ENCODE data around the gene TES. TPM values are rescaled to one million over a fixed set of nuclear protein-coding genes. Genes with fewer than 3 reads are reported as not detected.

TES gene
- total and polyA plus RNA-seq, 9 of the 15 experiments (the other 6 are each of a cell fraction or from before 2014, with no cell fraction given), result 20.7 to 61.6 (median 53.8) TPM

GRCh38 chr7:116211006-116211912 is 920 bp downstream of the TES start (continued):
- TF ChIP-seq IRF9 (tag; IDR thresholded peaks at IDR 0.05) (0 out of 2 replicates have a peak, but pooled peaks have one; percentile 48), MBD2 (IDR thresholded peaks at IDR 0.05; ENCODE audit: borderline replicate concordance, low read depth) (peak; percentile 54; the same call in 1 of the 2 replicates), GTF2A2 (tag; IDR thresholded peaks at IDR 0.05) (no peak; the same call in 1 of the 2 replicates), KAT8 (IDR thresholded peaks at IDR 0.05; ENCODE audit: low read depth) (no peak), SMARCA5 (IDR thresholded peaks at IDR 0.05) (peak; percentile 49; the same call in 1 of the 2 replicates), E2F3 (CRISPR knock-in tag; IDR thresholded peaks at IDR 0.05) (no peak), NFRKB (IDR thresholded peaks at IDR 0.05; ENCODE audit: low read depth) (peak; percentile 81), CHAMP1 (IDR thresholded peaks at IDR 0.05) (peak; percentile 63; the same call in 1 of the 2 replicates), ZNF740 (CRISPR knock-in tag; IDR thresholded peaks at IDR 0.05) (no peak; the same call in 1 of the 2 replicates), ZNF740 (tag; IDR thresholded peaks at IDR 0.05) (no peak), BRCA1 (IDR thresholded peaks at IDR 0.05) (no peak), BRCA1 (CRISPR knock-in tag; IDR thresholded peaks at IDR 0.05) (no peak), C11orf30 (IDR thresholded peaks at IDR 0.05; ENCODE audit: low read depth) (peak; percentile 88), CC2D1A (IDR thresholded peaks at IDR 0.05) (0 out of 2 replicates have a peak, but pooled peaks have one; percentile 43), CCNT2 (IDR thresholded peaks at IDR 0.05; ENCODE audit: borderline replicate concordance, extremely low read depth, insufficient read length, low read depth, low read length) (peak; percentile 62), TAF9B (IDR thresholded peaks at IDR 0.05; ENCODE audit: partially characterized antibody) (peak; percentile 72), NR2C1 (IDR thresholded peaks at IDR 0.05) (0 out of 2 replicates have a peak, but pooled peaks have one; percentile 22), NR2C1 (tag; IDR thresholded peaks at IDR 0.05) (no peak), NFE2 (IDR thresholded peaks at IDR 0.05; ENCODE audit: low read depth) (peak; percentile 82), ZNF583 (CRISPR knock-in tag; IDR thresholded peaks at IDR 0.05) (no peak)

All from K562 (cell line).